ENCODE results near the gene OR4D11.

The OR4D11 gene

DNA sequence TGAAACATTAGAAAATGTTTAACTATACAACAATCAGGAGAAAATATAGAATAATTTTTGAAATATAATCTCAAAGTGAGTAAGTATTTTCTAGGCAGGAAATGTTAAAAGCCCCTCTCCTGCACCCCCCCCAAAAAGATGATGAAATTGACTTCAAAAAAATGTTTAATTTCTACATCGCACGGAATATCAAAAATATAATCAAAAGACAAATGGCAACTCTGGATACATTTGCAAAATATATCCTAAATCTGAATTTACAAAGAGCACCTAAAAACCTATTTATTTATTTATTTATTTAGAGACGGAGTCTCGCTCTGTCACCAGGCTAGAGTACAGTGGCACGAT, 44.9 kb downstream of the OR4D11 start:
- DNase-seq (ENCODE audit: low spot score), result no peak

DNA sequence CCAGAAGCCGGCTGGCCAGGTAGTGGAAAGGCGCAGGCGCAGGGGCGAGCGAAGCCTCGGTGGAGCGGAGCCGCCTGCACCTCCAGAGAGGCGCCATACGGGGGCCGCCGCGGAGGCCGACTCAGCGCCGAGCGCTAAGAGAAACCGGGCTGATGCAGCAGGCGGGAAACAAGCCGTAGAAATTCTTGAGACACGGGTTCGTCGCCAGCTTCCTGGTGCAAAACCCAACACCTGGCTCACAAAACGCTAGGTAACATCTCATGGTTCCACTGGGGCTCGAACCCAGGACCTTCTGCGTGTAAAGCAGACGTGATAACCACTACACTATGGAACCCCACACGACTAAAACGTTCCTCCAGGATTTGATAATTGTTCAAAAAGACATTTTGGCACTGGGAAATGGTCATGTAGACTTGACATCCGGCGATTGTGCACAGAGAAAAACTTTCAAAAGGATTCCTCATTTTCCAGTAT, 47.0 kb downstream of the OR4D11 start:
- peak; percentile 71 for DNase-seq (ENCODE audit: low spot score)

DNA sequence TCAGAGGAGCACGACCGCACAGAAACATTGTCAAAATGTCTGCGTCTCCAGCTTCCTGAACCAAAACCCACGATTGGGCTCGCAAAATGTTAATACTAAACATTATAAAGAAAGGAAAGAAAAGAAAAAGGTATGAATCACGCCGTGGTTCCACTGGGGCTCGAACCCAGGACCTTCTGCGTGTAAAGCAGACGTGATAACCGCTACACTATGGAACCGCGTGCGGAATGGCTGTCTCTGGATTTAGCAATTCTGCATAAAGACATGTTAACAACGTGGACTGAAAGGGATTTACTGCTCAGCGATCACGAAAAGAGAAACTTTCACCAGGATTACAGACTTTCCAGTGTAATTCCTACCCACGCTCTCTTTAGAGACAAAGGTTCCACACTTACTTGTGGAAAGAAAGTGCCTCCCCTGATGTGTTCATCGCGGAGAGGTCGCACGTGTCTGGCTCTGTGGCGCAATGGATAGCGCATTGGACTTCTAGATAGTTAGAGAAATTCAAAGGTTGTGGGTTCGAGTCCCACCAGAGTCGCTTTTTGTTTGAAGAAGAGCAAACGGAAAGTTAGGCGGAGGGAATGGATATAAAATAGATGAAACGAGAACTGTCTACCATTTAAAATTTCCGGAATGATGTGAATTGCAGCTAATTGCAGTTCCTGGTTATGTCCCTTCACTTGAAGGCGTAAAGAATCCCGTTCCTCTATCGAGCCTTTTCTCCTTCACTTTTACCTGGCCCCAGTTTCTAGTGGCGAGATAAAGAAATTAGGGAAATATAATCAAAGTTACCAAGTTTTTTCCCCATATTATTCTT, 47.7 kb downstream of the OR4D11 start:
- DNase-seq (ENCODE audit: low spot score), result no peak

DNA sequence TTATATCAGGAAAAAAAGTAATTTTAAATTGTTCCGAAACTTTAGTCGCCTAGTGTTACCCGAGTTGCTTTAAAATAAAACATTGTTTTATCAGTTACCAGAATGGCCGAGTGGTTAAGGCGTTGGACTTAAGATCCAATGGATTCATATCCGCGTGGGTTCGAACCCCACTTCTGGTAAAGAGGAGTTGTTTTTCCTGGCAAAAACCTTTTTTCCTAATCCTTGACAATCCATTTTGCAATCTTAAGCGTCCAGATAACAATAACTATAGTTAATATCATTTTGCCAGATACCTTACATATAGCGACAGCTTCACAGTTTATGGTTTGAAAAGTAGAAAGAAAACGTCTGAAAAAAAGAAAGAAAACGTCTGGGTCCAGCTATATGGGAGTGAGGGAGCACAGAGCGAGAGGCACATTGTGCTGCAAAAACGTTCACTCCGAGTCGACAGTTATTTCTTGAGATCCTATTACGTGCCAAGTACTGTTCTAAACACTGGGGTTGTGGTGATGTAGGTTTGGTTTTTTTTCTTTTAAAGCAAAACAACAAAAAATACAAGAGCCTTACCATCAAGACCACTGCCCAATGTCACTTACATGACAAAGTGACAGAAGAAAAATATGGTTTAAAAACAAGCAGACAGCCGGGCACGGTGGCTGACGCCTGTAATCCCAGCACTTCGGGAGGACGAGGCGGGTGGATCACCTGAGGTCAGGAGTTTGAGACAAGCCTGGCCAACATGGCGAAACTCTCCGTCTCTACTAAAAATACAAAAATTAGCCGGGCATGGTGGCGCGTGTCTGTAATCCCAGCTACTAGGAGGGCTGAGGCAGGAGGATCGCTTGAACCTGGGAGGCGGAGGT, 48.5 kb downstream of the OR4D11 start:
- DNase-seq (ENCODE audit: low spot score), result no peak

GRCh38 chr11:59552844-59553243, 49.5 kb downstream of the OR4D11 start:
- no peak for DNase-seq (ENCODE audit: low spot score)

DNA sequence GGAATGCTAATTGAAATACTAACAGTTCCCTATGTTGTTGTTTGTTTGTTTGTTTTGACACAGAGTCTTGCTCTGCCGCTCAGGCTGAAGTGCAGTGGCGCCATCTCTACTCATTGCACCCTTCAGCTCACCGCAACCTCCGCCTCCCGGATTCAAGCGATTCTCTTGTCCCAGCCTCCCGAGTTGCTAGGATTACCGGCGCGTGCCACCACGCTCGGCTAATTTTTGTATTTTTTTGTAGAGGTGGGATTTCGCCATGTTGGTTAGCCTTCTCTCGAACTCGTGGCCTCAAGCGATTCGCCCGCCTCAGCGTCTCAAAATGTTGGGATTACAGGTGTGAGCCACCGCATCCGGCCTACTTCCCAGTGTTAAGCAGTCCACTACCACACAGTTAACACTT, 49.9 kb downstream of the OR4D11 start:
- DNase-seq (ENCODE audit: low spot score), result no peak

Measured in iPS-NIHi11 (cell line).